Epithelial cell of prostate (primary cell): ENCODE data around the gene SEMA3B.
A peak's percentile ranks its signal among the peaks of the same experiment; 100 is the strongest.
"Not testable (repeated sequence)": the region's sequence is repeated elsewhere in the genome, so short reads cannot be mapped to it uniquely, and the experiment has no call there.

ENCODE experiments used
- DNase-seq: peaks from one replicate; pipeline ENCODE4 v3.0.0-alpha.2; 2011; ENCODE audit warnings: low read depth, low spot score
- H3K27ac ChIP-seq: fragments of 450-650 bp; 2 replicates; pipeline ENCODE4 v1.5.1; 2017; ENCODE audit warnings: mild to moderate bottlenecking

Gene SEMA3B

GRCh38 chr3:50237133-50237651, 31.8 kb upstream of the SEMA3B start:
- peak overlapping the region; percentile 76 for H3K27ac ChIP-seq
- no peak for DNase-seq

GRCh38 chr3:50237754-50238548, 31.0 kb upstream of the SEMA3B start:
- DNase-seq, result no peak
- peak overlapping the region; percentile 76 for H3K27ac ChIP-seq

GRCh38 chr3:50238549-50239026, 30.4 kb upstream of the SEMA3B start:
- H3K27ac ChIP-seq, result peak overlapping the region; percentile 76
- no peak for DNase-seq

GRCh38 chr3:50239649-50240048, 29.3 kb upstream of the SEMA3B start:
- no peak for DNase-seq
- H3K27ac ChIP-seq, result no peak overlapping the region

- no peak overlapping the region for H3K27ac ChIP-seq
- no peak for DNase-seq
Observed at GRCh38 chr3:50241163-50241562, 27.8 kb upstream of the SEMA3B start.

- no peak overlapping the region for H3K27ac ChIP-seq
- no peak for DNase-seq
Observed at GRCh38 chr3:50241713-50242380, 27.1 kb upstream of the SEMA3B start.

GRCh38 chr3:50242381-50242770, 26.6 kb upstream of the SEMA3B start:
- peak overlapping the region; percentile 40 for H3K27ac ChIP-seq
- no peak for DNase-seq

GRCh38 chr3:50242851-50243542, 25.9 kb upstream of the SEMA3B start:
- peak overlapping the region; percentile 40 for H3K27ac ChIP-seq
- no peak for DNase-seq

GRCh38 chr3:50243543-50243895, 25.4 kb upstream of the SEMA3B start:
- no peak for DNase-seq
- H3K27ac ChIP-seq, result peak overlapping the region; percentile 40

- DNase-seq, result not testable (repeated sequence)
- H3K27ac ChIP-seq, result peak overlapping the region; percentile 95
Observed at GRCh38 chr3:50244813-50245212, 24.1 kb upstream of the SEMA3B start.

- DNase-seq, result no peak
- H3K27ac ChIP-seq, result peak overlapping the region; percentile 95
Observed at GRCh38 chr3:50245251-50245745, 23.6 kb upstream of the SEMA3B start.

GRCh38 chr3:50245831-50246516, 23.0 kb upstream of the SEMA3B start:
- DNase-seq, result no peak
- H3K27ac ChIP-seq, result peak overlapping the region; percentile 95

- DNase-seq, result peak; percentile 94
- H3K27ac ChIP-seq, result peak overlapping the region; percentile 95
Observed at GRCh38 chr3:50246517-50246954, 22.4 kb upstream of the SEMA3B start.

- peak overlapping the region; percentile 95 for H3K27ac ChIP-seq
- no peak for DNase-seq
Observed at GRCh38 chr3:50248387-50248786, 20.6 kb upstream of the SEMA3B start.

GRCh38 chr3:50249457-50249856, 19.5 kb upstream of the SEMA3B start:
- H3K27ac ChIP-seq, result peak overlapping the region; percentile 95
- no peak for DNase-seq

- peak overlapping the region; percentile 95 for H3K27ac ChIP-seq
- DNase-seq, result no peak
Observed at GRCh38 chr3:50250514-50250913, 18.4 kb upstream of the SEMA3B start.

- peak overlapping the region; percentile 95 for H3K27ac ChIP-seq
- DNase-seq, result peak; percentile 98
Observed at GRCh38 chr3:50251220-50251619, 17.7 kb upstream of the SEMA3B start.

- peak overlapping the region; percentile 95 for H3K27ac ChIP-seq
- no peak for DNase-seq
Observed at GRCh38 chr3:50254577-50255250, 14.2 kb upstream of the SEMA3B start.

- no peak for DNase-seq
- H3K27ac ChIP-seq, result peak overlapping the region; percentile 95
Observed at GRCh38 chr3:50255251-50255615, 13.7 kb upstream of the SEMA3B start.
